NCI-H2227 (cell line): ENCODE measurements around the gene BMP3.

ENCODE experiments used
- DNase-seq: peaks from one replicate; lab custom pipeline; 2025; ENCODE audit not compliant: unreplicated experiment; lab: John Stamatoyannopoulos, UW

BMP3 gene

GRCh38 chr4:81102107-81102506 lies 71.6 kb downstream of the BMP3 start:
- no peak for DNase-seq

GRCh38 chr4:81106150-81106549 lies 75.6 kb downstream of the BMP3 start:
- DNase-seq, result no peak
